HepG2 (cell line): ENCODE results near the gene EFCAB13. TPM values are rescaled to one million over a fixed set of nuclear protein-coding genes. Genes with fewer than 3 reads are reported as not detected.

ENCODE experiments used
- ATAC-seq: fragments of 200-7000 bp; cut with Tn5 transposase; 3 replicates; pipeline ENCODE4 v1.9.1; 2020; ENCODE audit warnings: mild to moderate bottlenecking, moderate library complexity
- BruUV-seq: library from RNA; stranded (reverse); fragments of 400-500 nt; replicated peaks from 2 replicates; lab custom pipeline; 2021; lab: Mats Ljungman, UMichigan
- CTCF ChIA-PET: fragments of 300-600 bp; formaldehyde crosslinking; extraction: SDS; loops from one replicate; lab custom pipeline; 2021; ENCODE audit warnings: low total read pairs, inconsistent platforms, low intra/inter-chr PET ratio; lab: Yijun Ruan, JAX
- POLR2A ChIA-PET: fragments of 350-600 bp; sonication (Branson Sonifier 250); formaldehyde crosslinking; loops from one replicate; lab custom pipeline; 2020; ENCODE audit warnings: antibody characterized with exemption, inconsistent platforms; lab: Yijun Ruan, JAX
- DNase-seq: peaks from one replicate; pipeline ENCODE4 v3.0.0-alpha.2; 2015; ENCODE audit warnings: low spot score
- FAIRE-seq: peaks from 3 replicates; lab custom pipeline; 2011; peaks lifted over from hg19 to GRCh38; lab: Jason Lieb, UNC
- H2AFZ ChIP-seq: one replicate; pipeline ENCODE4 v1.6.1; 2011; ENCODE audit warnings: low read length, inconsistent platforms
- H3K27ac ChIP-seq: fragments of 300-600 bp; 3 replicates; pipeline ENCODE4 v1.8.0; 2011; ENCODE audit warnings: mixed run types, mild to moderate bottlenecking, mixed read lengths, low read length, inconsistent platforms; ENCODE audit not compliant: insufficient read depth; ENCODE audit errors: extremely low read length
- H3K27me3 ChIP-seq, 2 experiments: fragments of 200-600 bp in 1 of 2; 2 replicates in 1 of 2; 3 replicates in 1 of 2; pipeline versions ENCODE4 v1.6.0 to v1.8.0; 2011; ENCODE audit warnings: low read length in 2 of 2, mild to moderate bottlenecking in 2 of 2, moderate library complexity in 2 of 2, inconsistent platforms in 1 of 2; ENCODE audit not compliant: insufficient read depth in 2 of 2, control insufficient read depth in 1 of 2
- H3K36me3 ChIP-seq, 2 experiments: fragments of 200-600 bp in 1 of 2; replicated peaks in 1 of 2; 2 replicates in 1 of 2; 3 replicates in 1 of 2; pipeline versions ENCODE4 v1.5.1 to v1.8.0; 2011; ENCODE audit warnings: low read length in 2 of 2, inconsistent platforms in 1 of 2; ENCODE audit not compliant: insufficient read depth in 2 of 2, control insufficient read depth in 1 of 2
- H3K4me1 ChIP-seq: 2 replicates; pipeline ENCODE4 v1.5.1; 2012; ENCODE audit warnings: low read length, inconsistent platforms; ENCODE audit not compliant: insufficient read depth
- H3K4me2 ChIP-seq: 2 replicates; pipeline ENCODE4 v1.6.0; 2011; ENCODE audit warnings: low read depth, low read length, inconsistent platforms
- H3K4me3 ChIP-seq, 3 experiments: fragments of 200-600 bp in 1 of 3; sonication (generic), shearing (Covaris generic) in 1 of 3; replicated peaks in 1 of 3; 2 replicates each; pipeline ENCODE4 v1.5.1; 2011 to 2016; ENCODE audit warnings: low read length in 3 of 3, inconsistent platforms in 2 of 3, low read depth in 2 of 3, mild to moderate bottlenecking in 2 of 3, control low read depth in 1 of 3, mixed read lengths in 1 of 3; ENCODE audit not compliant: insufficient read depth in 1 of 3
- H3K79me2 ChIP-seq: one replicate; pipeline ENCODE4 v1.6.1; 2011; ENCODE audit warnings: low read length, inconsistent platforms; ENCODE audit not compliant: insufficient read depth
- H3K9ac ChIP-seq: 2 replicates; pipeline ENCODE4 v1.6.0; 2011; ENCODE audit warnings: mild to moderate bottlenecking, low read depth, low read length, inconsistent platforms; ENCODE audit not compliant: insufficient read depth
- H3K9me3 ChIP-seq: 2 replicates; pipeline ENCODE4 v1.5.1; 2012; ENCODE audit warnings: mild to moderate bottlenecking, low read length
- H4K20me1 ChIP-seq: 2 replicates; pipeline ENCODE4 v1.6.0; 2011; ENCODE audit warnings: inconsistent platforms, mild to moderate bottlenecking, low read length, moderate library complexity; ENCODE audit not compliant: insufficient read depth
- AGO1 ChIP-seq: fragments of 200-400 bp; formaldehyde crosslinking; IDR thresholded peaks from 2 replicates; pipeline ENCODE4 v1.6.1; 2017; ENCODE audit warnings: mild to moderate bottlenecking, low read depth, low read length, moderate library complexity; ENCODE audit not compliant: poor library complexity, severe bottlenecking
- FOXP4 ChIP-seq: sonication (generic); formaldehyde crosslinking; IDR thresholded peaks from 2 replicates; pipeline ENCODE4 v1.4.0; 2020; ENCODE audit warnings: missing genetic modification reagents
- HDAC2 ChIP-seq: sonication (generic); formaldehyde crosslinking; IDR thresholded peaks from 2 replicates; pipeline ENCODE4 v1.4.0; 2020; ENCODE audit warnings: missing genetic modification reagents
- JARID2 ChIP-seq: sonication (generic); formaldehyde crosslinking; IDR thresholded peaks from 2 replicates; pipeline ENCODE4 v1.8.1; 2023; ENCODE audit warnings: missing genetic modification reagents, inconsistent platforms; ENCODE audit not compliant: insufficient replicate concordance
- TFE3 ChIP-seq: IDR thresholded peaks from 2 replicates; pipeline ENCODE4 v1.6.1; 2016
- ZNF142 ChIP-seq: sonication (generic); formaldehyde crosslinking; IDR thresholded peaks from 2 replicates; pipeline ENCODE4 v1.4.0; 2020; ENCODE audit warnings: missing genetic modification reagents
- ZNF629 ChIP-seq: sonication (generic); formaldehyde crosslinking; conservative IDR thresholded peaks from 2 replicates; pipeline ENCODE4 v1.5.0; 2020; ENCODE audit warnings: missing genetic modification reagents
- ZNF775 ChIP-seq: sonication (generic); formaldehyde crosslinking; IDR thresholded peaks from 2 replicates; pipeline ENCODE4 v1.4.0; 2020; ENCODE audit warnings: missing genetic modification reagents, mild to moderate bottlenecking, moderate library complexity, borderline replicate concordance
- WGBS: methylation state at CpG from one replicate; pipeline ENCODE4 v1.1.6; 2017; ENCODE audit warnings: low lambda C conversion rate; 5-methylcytosine and 5-hydroxymethylcytosine counted together
- in situ Hi-C: cut with HindIII; loops from 2 replicates; pipeline ENCODE4 v1.10.0; 2017; ENCODE audit warnings: low pct_unique_long_range_greater_than_20kb; ENCODE audit not compliant: extremely low pct_ligation_motif_present
- intact Hi-C: fragments of 100-400 bp; cut with micrococcal nuclease; formaldehyde crosslinking; loops from one replicate; pipeline ENCODE4 v1.10.0; 2022; ENCODE audit not compliant: unreplicated experiment
- polyA plus RNA-seq, 8 experiments: library from polyadenylated mRNA; depleted of rRNA in 3 of 8; stranded (reverse) in 7 of 8; unstranded in 1 of 8; fragments of >200 nt; fragmentation: Illumina TruSeq in 4 of 8; extraction: Trizol in 4 of 8; gene quantifications; 2 replicates each; pipeline versions ENCODE4 v1.2.1 to v1.2.3, GENCODE V29; 2011 to 2016; ENCODE audit warnings: low read depth in 4 of 8, missing spikeins in 1 of 8, mixed read lengths in 1 of 8; ENCODE audit not compliant: insufficient read depth in 1 of 8
- total RNA-seq, 5 experiments: library from RNA; depleted of rRNA; stranded (reverse); fragments of >200 nt; fragmentation: Illumina TruSeq; extraction: Trizol; gene quantifications; 2 replicates each; pipeline ENCODE4 v1.2.3, GENCODE V29; 2016; ENCODE audit warnings: low read depth in 1 of 5

Gene EFCAB13
- total and polyA plus RNA-seq, 2 of the 13 experiments (the other 11 are each of a cell fraction or from before 2014, with no cell fraction given), result 0.22 to 0.71 TPM

GRCh38 chr17:47300718-47301117 lies 23.0 kb upstream of the EFCAB13 start:
- Histone ChIP-seq H2AFZ (no peak overlapping the region), H3K9ac (no peak overlapping the region), H3K27ac (no peak overlapping the region), H3K36me3 (no peaks in the 10 kb centered on the region), H3K4me2 (no peak overlapping the region), H4K20me1 (no peaks in the 10 kb centered on the region), H3K27me3 (peaks cover 0 to 4% of the 10 kb centered on the region in 2 experiments; a peak in 1 of 5 replicates), H3K4me1 (peaks cover 10% of the 10 kb centered on the region), H3K79me2 (no peaks in the 10 kb centered on the region), H3K9me3 (no peaks in the 10 kb centered on the region), H3K4me3 (no peak overlapping the region)
- intact Hi-C loops, result no loop called here
- CTCF ChIA-PET, result no interaction called here
- TF ChIP-seq AGO1 (no peak), ZNF629 (CRISPR knock-in tag) (peak; percentile 67; the same call in 1 of the 2 replicates)
- in situ Hi-C loops, result no loop called here
- whole genome bisulfite sequencing, result 5% methylated on average over 1 of the region's 1 CpG
- FAIRE-seq, result no peak
- no TSS peak for BruUV-seq
- POLR2A ChIA-PET, result no interaction called here
- DNase-seq, result no peak
- no peak for ATAC-seq

- in situ Hi-C loops, result no loop called here
- TF ChIP-seq TFE3 (no peak), FOXP4 (CRISPR knock-in tag) (no peak), ZNF775 (CRISPR knock-in tag) (no peak), ZNF142 (CRISPR knock-in tag) (no peak), HDAC2 (CRISPR knock-in tag) (no peak), AGO1 (no peak), JARID2 (CRISPR knock-in tag) (no peak)
Observed at GRCh38 chr17:47301161-47301560, 22.6 kb upstream of the EFCAB13 start.

More at GRCh38 chr17:47301161-47301560, 22.6 kb upstream of the EFCAB13 start:
- H3K9ac ChIP-seq, result no peak overlapping the region
- no peaks in the 10 kb centered on the region for H3K9me3 ChIP-seq
- BruUV-seq, result no TSS peak
- DNase-seq, result no peak
- H3K27ac ChIP-seq, result no peak overlapping the region
- H3K79me2 ChIP-seq, result no peaks in the 10 kb centered on the region
- peaks cover 10% of the 10 kb centered on the region for H3K4me1 ChIP-seq
- ATAC-seq, result no peak
- H3K4me3 ChIP-seq, result no peak overlapping the region
- no peak overlapping the region for H2AFZ ChIP-seq
- POLR2A ChIA-PET, result no interaction called here
- no peak overlapping the region for H3K4me2 ChIP-seq
- H4K20me1 ChIP-seq, result no peaks in the 10 kb centered on the region
- H3K36me3 ChIP-seq, result no peaks in the 10 kb centered on the region
- FAIRE-seq, result no peak
- WGBS, result 49% methylated on average over 3 of the region's 3 CpGs
- CTCF ChIA-PET, result no interaction called here
- intact Hi-C loops, result no loop called here
- H3K27me3 ChIP-seq, result peaks cover 0 to 4% of the 10 kb centered on the region in 2 experiments; a peak in 1 of 5 replicates
